ENCODE results near the gene PRR5L.

DNA sequence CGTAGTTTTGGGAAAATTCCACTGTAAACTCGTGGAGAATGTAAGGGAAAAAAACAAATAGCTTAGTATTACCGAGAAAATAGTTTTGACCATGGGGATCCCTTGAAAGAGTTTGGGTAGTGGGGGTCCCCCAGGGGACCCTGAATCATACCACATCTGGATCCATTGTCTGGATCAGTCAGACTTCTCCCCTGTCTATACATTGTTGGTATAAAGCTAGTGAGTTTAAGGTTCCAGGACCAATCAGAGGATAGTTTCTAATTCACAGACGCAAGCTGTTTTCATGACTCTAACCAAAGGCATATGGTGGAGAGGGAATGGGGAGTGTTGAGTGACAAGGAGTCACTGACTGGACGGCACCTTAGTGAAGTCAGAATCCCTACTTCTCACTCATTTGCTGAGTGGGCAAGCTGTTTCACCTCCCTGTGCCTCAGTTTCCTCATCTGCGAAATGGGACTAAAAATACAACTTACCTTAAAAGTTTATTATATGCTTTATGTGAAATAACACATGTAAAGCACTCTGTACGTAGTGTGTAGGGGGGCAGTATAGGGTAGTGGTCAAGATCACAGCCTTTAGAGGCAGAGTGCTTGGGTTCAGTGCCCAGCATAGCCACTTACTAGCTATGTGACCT is 123.8 kb downstream of the PRR5L start:
- TF ChIP-seq, protein P1, sequence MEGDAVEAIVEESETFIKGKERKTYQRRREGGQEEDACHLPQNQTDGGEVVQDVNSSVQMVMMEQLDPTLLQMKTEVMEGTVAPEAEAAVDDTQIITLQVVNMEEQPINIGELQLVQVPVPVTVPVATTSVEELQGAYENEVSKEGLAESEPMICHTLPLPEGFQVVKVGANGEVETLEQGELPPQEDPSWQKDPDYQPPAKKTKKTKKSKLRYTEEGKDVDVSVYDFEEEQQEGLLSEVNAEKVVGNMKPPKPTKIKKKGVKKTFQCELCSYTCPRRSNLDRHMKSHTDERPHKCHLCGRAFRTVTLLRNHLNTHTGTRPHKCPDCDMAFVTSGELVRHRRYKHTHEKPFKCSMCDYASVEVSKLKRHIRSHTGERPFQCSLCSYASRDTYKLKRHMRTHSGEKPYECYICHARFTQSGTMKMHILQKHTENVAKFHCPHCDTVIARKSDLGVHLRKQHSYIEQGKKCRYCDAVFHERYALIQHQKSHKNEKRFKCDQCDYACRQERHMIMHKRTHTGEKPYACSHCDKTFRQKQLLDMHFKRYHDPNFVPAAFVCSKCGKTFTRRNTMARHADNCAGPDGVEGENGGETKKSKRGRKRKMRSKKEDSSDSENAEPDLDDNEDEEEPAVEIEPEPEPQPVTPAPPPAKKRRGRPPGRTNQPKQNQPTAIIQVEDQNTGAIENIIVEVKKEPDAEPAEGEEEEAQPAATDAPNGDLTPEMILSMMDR (IDR thresholded peaks at IDR 0.05; ENCODE audit: insufficient read depth, low read length) = no peak
- no peak for TF ChIP-seq POLR2AphosphoS5 (IDR thresholded peaks at IDR 0.05; ENCODE audit: low read depth)
